Measurements from ENCODE around the gene AP5B1. TPM values are rescaled to one million over a fixed set of nuclear protein-coding genes. Genes with fewer than 3 reads are reported as not detected.

AP5B1 gene
- polyA plus RNA-seq, 1 experiment, result 7.5 TPM

GRCh38 chr11:65801153-65801987 lies 20.6 kb upstream of the AP5B1 start:
- ChIA-PET POLR2A (no interaction called here), CTCF (interaction anchor here (0.6 to 1.7 kb wide), 3 partner anchors 21 to 1582 kb away, joined by 3 to 5 read pairs (median 4); partner anchors contain the start of gene KAT5)
- Histone ChIP-seq H3K27me3 (ENCODE audit: control insufficient read depth, insufficient read depth, low read length) (peaks cover 20% of the 10 kb centered on the region), H3K4me3 (ENCODE audit: low read depth, low read length) (no peak overlapping the region), H3K36me3 (ENCODE audit: control insufficient read depth, insufficient read depth, low read length) (no peaks in the 10 kb centered on the region)
- no peak for TF ChIP-seq CTCF (IDR thresholded peaks at IDR 0.05; ENCODE audit: insufficient read depth, low read depth, low read length)
- DNase-seq (ENCODE audit: low read depth), result no peak

- DNase-seq (ENCODE audit: low read depth), result no peak
- CTCF ChIA-PET, result interaction anchor here (0.8 to 2.5 kb wide), 5 partner anchors 9 to 41 kb away, joined by 3 to 13 read pairs (median 5); partner anchors contain the start of gene AP5B1
- Histone ChIP-seq H3K4me3 (ENCODE audit: low read depth, low read length) (no peak overlapping the region), H3K36me3 (ENCODE audit: control insufficient read depth, insufficient read depth, low read length) (no peaks in the 10 kb centered on the region), H3K27me3 (ENCODE audit: control insufficient read depth, insufficient read depth, low read length) (peaks cover 21% of the 10 kb centered on the region)
- no peak for TF ChIP-seq CTCF (IDR thresholded peaks at IDR 0.05; ENCODE audit: insufficient read depth, low read depth, low read length)
- POLR2A ChIA-PET, result no interaction called here
Observed at GRCh38 chr11:65798882-65799281, 18.1 kb upstream of the AP5B1 start.

- TF ChIP-seq CTCF (IDR thresholded peaks at IDR 0.05; ENCODE audit: insufficient read depth, low read depth, low read length), result no peak
- DNase-seq (ENCODE audit: low read depth), result no peak
- H3K36me3 ChIP-seq (ENCODE audit: control insufficient read depth, insufficient read depth, low read length), result no peaks in the 10 kb centered on the region
- ChIA-PET POLR2A (no interaction called here), CTCF (interaction anchor here (0.8 to 2.5 kb wide), 3 partner anchors 18 to 20 kb away, joined by 3 to 13 read pairs (median 4); partner anchors contain the start of gene AP5B1)
- no peak overlapping the region for H3K4me3 ChIP-seq (ENCODE audit: low read depth, low read length)
- H3K27me3 ChIP-seq (ENCODE audit: control insufficient read depth, insufficient read depth, low read length), result peaks cover 16% of the 10 kb centered on the region
Observed at GRCh38 chr11:65797711-65798110, 16.9 kb upstream of the AP5B1 start.

GRCh38 chr11:65796726-65797601 lies 16.2 kb upstream of the AP5B1 start:
- ChIA-PET POLR2A (no interaction called here), CTCF (interaction anchor here (1.0 to 2.5 kb wide), 2 partner anchors 17 to 19 kb away, joined by 4 to 13 read pairs; partner anchors contain the start of gene AP5B1)
- DNase-seq (ENCODE audit: low read depth), result no peak
- peaks cover 16% of the 10 kb centered on the region for H3K27me3 ChIP-seq (ENCODE audit: control insufficient read depth, insufficient read depth, low read length)
- no peak overlapping the region for H3K4me3 ChIP-seq (ENCODE audit: low read depth, low read length)
- no peaks in the 10 kb centered on the region for H3K36me3 ChIP-seq (ENCODE audit: control insufficient read depth, insufficient read depth, low read length)
- no peak for TF ChIP-seq CTCF (IDR thresholded peaks at IDR 0.05; ENCODE audit: insufficient read depth, low read depth, low read length)

All from BJ (cell line).